Duodenal mucosa (tissue), 2 donors: ENCODE measurements around the gene ST8SIA5.

ENCODE experiments used
- H3K27ac ChIP-seq: one replicate; pipeline ENCODE4 v1.7.0; 2013; ENCODE audit warnings: low read depth, low read length
- H3K27me3 ChIP-seq, 2 donors: one replicate each; pipeline ENCODE4 v1.7.0; 2013; ENCODE audit warnings: low read length in 2 of 2, control low read depth in 1 of 2; ENCODE audit not compliant: insufficient read depth in 2 of 2, control insufficient read depth in 1 of 2
- H3K36me3 ChIP-seq, 2 donors: one replicate each; pipeline ENCODE4 v1.7.0; 2013; ENCODE audit warnings: low read length in 2 of 2, control low read depth in 1 of 2; ENCODE audit not compliant: insufficient read depth in 2 of 2, control insufficient read depth in 1 of 2
- H3K4me1 ChIP-seq, 2 donors: one replicate each; pipeline ENCODE4 v1.7.0; 2013; ENCODE audit warnings: low read length in 2 of 2, control low read depth in 1 of 2; ENCODE audit not compliant: insufficient read depth in 2 of 2, control insufficient read depth in 1 of 2
- H3K4me3 ChIP-seq, 2 donors: one replicate each; pipeline ENCODE4 v1.7.0; 2013; ENCODE audit warnings: low read length in 2 of 2, low read depth in 1 of 2
- H3K9ac ChIP-seq, 2 donors: one replicate each; pipeline ENCODE4 v1.7.0; 2013; ENCODE audit warnings: low read length in 2 of 2, low read depth in 1 of 2
- H3K9me3 ChIP-seq, 2 donors: one replicate each; pipeline ENCODE4 v1.7.0; 2013; ENCODE audit warnings: low read length in 2 of 2, control low read depth in 1 of 2; ENCODE audit not compliant: control insufficient read depth in 1 of 2

Gene ST8SIA5

DNA sequence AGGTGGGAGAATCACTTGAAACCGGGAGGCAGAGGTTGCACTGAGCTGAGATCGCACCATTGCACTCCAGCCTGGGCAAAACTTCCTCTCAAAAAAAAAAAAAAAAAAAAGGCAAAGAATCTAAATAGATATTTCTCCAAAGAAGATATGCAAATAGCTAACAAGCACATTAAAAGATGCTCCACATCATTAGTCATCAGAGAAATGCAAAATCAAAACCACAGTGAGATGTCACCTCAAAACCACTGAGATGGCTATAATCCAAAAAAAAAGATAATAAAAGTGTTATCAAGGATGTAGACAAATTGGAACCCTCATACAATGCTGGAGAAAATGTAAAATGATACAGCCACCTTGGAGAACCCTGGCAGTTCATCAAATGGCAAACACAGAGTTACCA lies 8.4 kb downstream of the ST8SIA5 start:
- H3K27ac ChIP-seq, result no peak overlapping the region
- H3K9me3 ChIP-seq, result no peaks in the 10 kb centered on the region
- H3K36me3 ChIP-seq, result no peaks in the 10 kb centered on the region
- H3K4me3 ChIP-seq, result no peak overlapping the region
- H3K4me1 ChIP-seq, result no peaks in the 10 kb centered on the region
- H3K9ac ChIP-seq, result no peak overlapping the region
- H3K27me3 ChIP-seq, result no peaks in the 10 kb centered on the region

DNA sequence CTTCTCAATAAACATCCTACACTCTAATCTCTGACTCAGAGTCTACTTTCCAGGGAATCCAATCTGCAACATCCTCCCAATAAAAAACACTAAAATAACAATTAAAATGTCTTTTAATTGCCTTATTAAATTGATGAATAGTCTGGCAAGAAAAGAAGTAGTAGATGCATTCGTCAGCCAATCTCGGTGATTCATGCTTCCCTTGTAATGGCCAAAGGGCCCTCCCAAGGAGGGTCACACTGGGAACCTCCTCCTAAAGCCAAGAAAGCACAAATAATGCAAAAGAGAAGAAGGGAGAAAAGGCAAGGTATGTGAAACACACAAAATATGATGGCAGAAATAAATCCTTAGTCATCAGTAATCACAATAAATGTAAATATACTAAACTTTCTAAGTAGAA lies 16.8 kb downstream of the ST8SIA5 start:
- H3K9ac ChIP-seq, result no peak overlapping the region
- H3K4me3 ChIP-seq, result no peak overlapping the region
- H3K27me3 ChIP-seq, result no peaks in the 10 kb centered on the region
- H3K36me3 ChIP-seq, result no peaks in the 10 kb centered on the region
- H3K4me1 ChIP-seq, result no peaks in the 10 kb centered on the region
- H3K27ac ChIP-seq, result no peak overlapping the region
- no peaks in the 10 kb centered on the region for H3K9me3 ChIP-seq

DNA sequence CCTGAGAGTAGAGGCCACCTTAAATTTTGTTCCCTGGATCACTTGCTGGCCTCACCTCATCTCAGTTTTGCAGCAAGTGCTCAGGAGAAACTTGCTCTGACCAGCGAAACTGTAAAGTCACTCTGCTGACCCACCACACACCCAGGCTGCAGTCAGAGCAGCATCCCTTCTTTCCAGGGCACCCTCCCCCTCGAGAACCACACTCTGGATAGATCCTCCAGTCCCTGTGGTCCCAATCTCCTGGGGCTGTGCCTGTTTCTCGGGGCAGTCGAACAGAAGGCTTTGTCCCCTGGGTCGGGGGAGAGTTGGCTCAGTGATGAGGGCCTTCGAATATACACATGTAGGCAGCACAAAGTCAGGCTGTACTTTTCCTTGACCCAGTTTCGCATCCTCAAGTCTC lies 18.4 kb downstream of the ST8SIA5 start:
- Histone ChIP-seq H3K27ac (no peak overlapping the region), H3K4me1 (no peaks in the 10 kb centered on the region), H3K27me3 (no peaks in the 10 kb centered on the region), H3K4me3 (no peak overlapping the region), H3K9ac (no peak overlapping the region), H3K9me3 (no peaks in the 10 kb centered on the region), H3K36me3 (no peaks in the 10 kb centered on the region)

DNA sequence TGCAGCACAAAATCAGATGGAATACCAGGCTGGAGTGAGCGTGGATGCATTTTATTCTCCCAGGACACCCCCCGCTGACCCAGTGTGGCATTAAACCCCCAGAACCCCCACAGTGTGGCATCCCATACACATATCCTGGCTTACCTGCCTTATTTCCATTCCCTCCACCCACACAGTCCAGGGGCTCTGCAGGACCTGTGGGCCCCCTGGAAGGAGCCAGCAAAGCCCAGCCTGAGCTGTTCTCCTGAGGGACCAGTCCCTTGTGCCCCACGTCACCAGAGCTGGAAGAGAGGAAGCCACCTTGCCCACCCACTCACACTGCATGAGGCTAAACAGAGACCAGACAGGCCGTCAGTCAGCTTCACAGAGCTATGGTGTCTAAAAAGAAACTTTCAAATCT lies 20.1 kb downstream of the ST8SIA5 start:
- Histone ChIP-seq H3K27ac (no peak overlapping the region), H3K27me3 (no peaks in the 10 kb centered on the region), H3K4me1 (no peaks in the 10 kb centered on the region)

DNA sequence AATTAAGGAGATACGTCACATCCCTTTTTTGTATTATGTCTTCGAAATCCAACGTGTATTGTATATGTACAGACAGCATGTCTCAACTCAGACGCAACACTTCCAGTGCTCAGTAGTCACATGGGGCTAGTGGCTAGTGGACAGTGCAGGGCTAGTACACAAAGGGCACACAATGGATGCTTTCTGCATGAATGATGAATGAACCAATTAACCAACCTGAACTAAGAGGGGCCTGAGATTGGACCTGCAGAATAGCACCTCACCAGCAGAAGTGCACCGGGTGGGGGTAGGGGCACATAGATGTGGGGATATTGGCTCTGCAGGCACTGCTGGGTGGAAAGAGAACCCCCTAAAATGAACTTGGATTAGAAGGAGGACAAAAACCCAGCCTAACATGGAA lies 20.7 kb downstream of the ST8SIA5 start:
- no peak overlapping the region for H3K27ac ChIP-seq
- H3K27me3 ChIP-seq, result no peaks in the 10 kb centered on the region
- H3K4me3 ChIP-seq, result no peak overlapping the region
- no peaks in the 10 kb centered on the region for H3K36me3 ChIP-seq
- H3K9ac ChIP-seq, result no peak overlapping the region
- H3K9me3 ChIP-seq, result no peaks in the 10 kb centered on the region
- no peaks in the 10 kb centered on the region for H3K4me1 ChIP-seq

More for the DNA sequence above, 20.1 kb downstream of the ST8SIA5 start:
- Histone ChIP-seq H3K9me3 (no peaks in the 10 kb centered on the region), H3K4me3 (no peak overlapping the region), H3K9ac (no peak overlapping the region), H3K36me3 (no peaks in the 10 kb centered on the region)

DNA sequence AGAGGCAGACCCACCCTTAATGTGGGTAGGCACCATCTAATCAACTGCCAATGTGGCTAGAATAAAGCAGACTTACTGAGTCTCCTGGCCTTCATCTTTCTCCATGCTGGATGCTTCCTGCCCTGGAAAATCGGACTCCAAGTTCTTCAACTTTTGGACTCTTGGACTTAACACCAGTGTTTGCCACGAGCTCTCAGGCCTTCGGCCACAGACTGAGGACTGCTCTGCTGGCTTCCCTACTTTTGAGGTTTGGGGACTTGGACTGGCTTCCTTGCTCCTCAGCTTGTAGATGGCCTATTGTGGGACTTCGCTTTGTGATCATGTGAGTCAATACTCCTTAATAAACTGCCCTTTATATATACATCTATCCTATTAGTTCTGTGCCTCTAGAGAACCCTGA lies 21.9 kb downstream of the ST8SIA5 start:
- Histone ChIP-seq H3K4me1 (no peaks in the 10 kb centered on the region), H3K27ac (no peak overlapping the region), H3K27me3 (no peaks in the 10 kb centered on the region), H3K9me3 (peaks cover 1 to 4% of the 10 kb centered on the region in 2 donors), H3K36me3 (no peaks in the 10 kb centered on the region), H3K9ac (no peak overlapping the region), H3K4me3 (no peak overlapping the region)

DNA sequence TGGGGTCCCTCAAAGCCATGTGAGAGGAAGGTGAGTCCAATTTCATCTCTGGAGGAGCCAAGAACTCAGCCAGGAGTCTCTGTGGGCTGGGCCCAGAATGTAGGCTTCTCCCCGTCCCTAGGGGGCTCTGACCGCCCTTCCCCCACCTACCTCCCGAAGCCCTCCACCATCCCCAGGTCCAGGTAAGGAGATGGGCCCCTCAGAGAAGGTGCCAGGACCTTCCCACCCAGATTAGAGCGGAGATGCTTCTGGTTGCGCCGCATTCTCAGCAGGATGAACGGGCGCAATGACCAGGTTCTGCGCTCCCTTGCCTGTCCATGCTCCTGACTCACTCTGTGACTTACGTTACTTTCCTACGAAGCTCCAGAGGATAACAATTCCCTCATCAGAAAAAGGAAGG lies 23.0 kb downstream of the ST8SIA5 start:
- peaks cover 3 to 7% of the 10 kb centered on the region in 2 donors for H3K9me3 ChIP-seq
- no peaks in the 10 kb centered on the region for H3K36me3 ChIP-seq

DNA sequence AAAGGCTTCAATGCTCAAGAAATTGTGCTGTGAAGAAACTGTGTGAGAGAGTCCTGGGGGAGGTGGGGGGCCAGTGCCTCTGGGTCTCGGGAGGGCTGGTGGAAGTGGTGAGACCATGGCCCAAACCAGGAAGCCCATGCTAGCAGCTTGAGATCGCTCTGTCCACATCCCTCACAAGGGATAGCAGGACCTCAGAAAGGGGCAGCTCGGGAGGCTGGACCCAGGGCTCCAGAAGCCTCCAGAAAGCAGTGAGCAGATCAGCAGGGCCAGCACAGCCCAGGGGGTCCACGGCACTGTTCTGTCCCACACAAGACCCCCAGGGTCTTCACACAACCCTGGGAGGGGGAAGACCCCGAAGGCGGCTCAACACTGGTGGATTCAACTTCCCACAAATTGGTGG lies 24.1 kb downstream of the ST8SIA5 start:
- Histone ChIP-seq H3K9me3 (peaks cover 3 to 7% of the 10 kb centered on the region in 2 donors), H3K36me3 (no peaks in the 10 kb centered on the region), H3K4me3 (no peak overlapping the region), H3K4me1 (no peaks in the 10 kb centered on the region), H3K9ac (no peak overlapping the region), H3K27me3 (no peaks in the 10 kb centered on the region), H3K27ac (no peak overlapping the region)

More for the DNA sequence above, 23.0 kb downstream of the ST8SIA5 start:
- Histone ChIP-seq H3K4me3 (no peak overlapping the region), H3K27ac (no peak overlapping the region), H3K4me1 (no peaks in the 10 kb centered on the region), H3K9ac (no peak overlapping the region), H3K27me3 (no peaks in the 10 kb centered on the region)

DNA sequence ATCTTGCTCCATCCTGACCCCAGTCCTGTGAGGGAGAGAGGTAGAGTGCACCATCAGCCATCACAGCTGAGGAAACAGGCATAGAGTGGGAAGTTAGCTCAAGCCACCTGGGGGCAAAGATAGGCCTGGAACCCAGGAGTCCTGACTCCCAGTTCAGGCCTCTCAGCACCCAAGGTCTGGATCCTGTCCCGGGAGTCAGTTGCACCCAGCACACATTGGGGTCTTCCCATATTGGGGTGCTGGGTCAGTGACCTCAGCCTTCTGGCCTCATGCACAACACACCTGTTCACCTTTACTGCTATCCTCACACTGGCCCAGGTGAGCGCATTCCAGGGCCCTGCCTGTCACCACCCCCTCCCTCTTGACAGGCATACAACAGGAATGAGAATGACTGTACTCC lies 24.7 kb downstream of the ST8SIA5 start:
- no peak overlapping the region for H3K27ac ChIP-seq
- H3K36me3 ChIP-seq, result no peaks in the 10 kb centered on the region
- H3K27me3 ChIP-seq, result no peaks in the 10 kb centered on the region
- no peaks in the 10 kb centered on the region for H3K4me1 ChIP-seq
- H3K9me3 ChIP-seq, result peaks cover 3 to 7% of the 10 kb centered on the region in 2 donors
- H3K9ac ChIP-seq, result no peak overlapping the region
- H3K4me3 ChIP-seq, result no peak overlapping the region

DNA sequence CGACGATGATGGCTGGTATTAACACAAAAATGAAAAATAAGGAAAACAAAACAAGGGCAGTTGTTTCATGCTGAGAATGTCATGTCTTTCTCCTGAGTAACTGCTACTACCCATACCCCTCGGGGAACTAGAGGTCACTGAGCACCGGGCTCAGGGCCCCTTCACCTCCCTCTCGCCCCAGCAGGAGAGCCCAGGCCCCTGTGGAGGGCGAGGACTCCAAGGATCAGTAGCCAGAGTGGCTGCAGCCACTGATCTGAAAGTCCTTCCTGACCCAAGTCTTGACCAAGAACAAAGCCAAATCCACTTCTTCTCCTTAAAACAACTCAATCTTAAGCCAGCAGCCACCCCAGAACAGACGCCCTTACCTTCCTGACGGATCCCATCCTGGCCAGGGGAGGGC lies 25.5 kb downstream of the ST8SIA5 start:
- Histone ChIP-seq H3K27ac (no peak overlapping the region), H3K9me3 (peaks cover 3 to 7% of the 10 kb centered on the region in 2 donors), H3K36me3 (no peaks in the 10 kb centered on the region)

More for the DNA sequence above, 25.5 kb downstream of the ST8SIA5 start:
- no peaks in the 10 kb centered on the region for H3K27me3 ChIP-seq
- H3K4me1 ChIP-seq, result no peaks in the 10 kb centered on the region
- no peak overlapping the region for H3K9ac ChIP-seq
- no peak overlapping the region for H3K4me3 ChIP-seq
